ENCODE results near the gene LRRC75B.

DNA sequence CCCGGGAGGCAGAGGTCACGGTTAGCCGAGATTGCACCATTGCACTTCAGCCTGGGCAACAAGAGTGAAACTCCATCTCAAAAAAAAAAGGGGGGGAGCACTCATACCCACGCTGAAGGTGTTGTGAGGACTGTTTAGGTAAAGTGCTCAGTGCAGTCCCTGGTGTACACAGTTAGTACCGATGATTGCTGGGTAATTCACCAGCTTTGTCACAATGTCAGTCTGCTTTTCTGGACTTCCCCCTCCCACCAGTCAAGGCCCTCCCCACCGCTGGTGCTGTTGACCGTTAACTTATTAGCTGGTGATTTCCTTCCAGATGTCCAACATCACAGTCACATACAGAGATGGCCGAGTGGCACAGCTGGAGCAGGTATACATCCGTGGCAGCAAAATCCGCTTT is 25.2 kb downstream of the LRRC75B start:
- no peak for TF ChIP-seq POLR2A (IDR thresholded peaks at IDR 0.05)
- TF ChIP-seq, protein P1, sequence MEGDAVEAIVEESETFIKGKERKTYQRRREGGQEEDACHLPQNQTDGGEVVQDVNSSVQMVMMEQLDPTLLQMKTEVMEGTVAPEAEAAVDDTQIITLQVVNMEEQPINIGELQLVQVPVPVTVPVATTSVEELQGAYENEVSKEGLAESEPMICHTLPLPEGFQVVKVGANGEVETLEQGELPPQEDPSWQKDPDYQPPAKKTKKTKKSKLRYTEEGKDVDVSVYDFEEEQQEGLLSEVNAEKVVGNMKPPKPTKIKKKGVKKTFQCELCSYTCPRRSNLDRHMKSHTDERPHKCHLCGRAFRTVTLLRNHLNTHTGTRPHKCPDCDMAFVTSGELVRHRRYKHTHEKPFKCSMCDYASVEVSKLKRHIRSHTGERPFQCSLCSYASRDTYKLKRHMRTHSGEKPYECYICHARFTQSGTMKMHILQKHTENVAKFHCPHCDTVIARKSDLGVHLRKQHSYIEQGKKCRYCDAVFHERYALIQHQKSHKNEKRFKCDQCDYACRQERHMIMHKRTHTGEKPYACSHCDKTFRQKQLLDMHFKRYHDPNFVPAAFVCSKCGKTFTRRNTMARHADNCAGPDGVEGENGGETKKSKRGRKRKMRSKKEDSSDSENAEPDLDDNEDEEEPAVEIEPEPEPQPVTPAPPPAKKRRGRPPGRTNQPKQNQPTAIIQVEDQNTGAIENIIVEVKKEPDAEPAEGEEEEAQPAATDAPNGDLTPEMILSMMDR (IDR thresholded peaks at IDR 0.05): no peak

Data from testis (tissue), 2 donors.